AG09319 (cell line): ENCODE measurements around the gene P2RX7.

Experiments
- DNase-seq: peaks from one replicate; pipeline ENCODE4 v3.0.0-alpha.2; 2010; ENCODE audit warnings: low read depth; ENCODE audit errors: extremely low read depth
- CTCF ChIP-seq: IDR thresholded peaks from 2 replicates; pipeline ENCODE4 v1.5.1; 2011; ENCODE audit warnings: low read depth, mild to moderate bottlenecking, inconsistent platforms, low read length, moderate library complexity

P2RX7 gene

GRCh38 chr12:121088195-121088585 is 44.5 kb upstream of the P2RX7 start:
- no peak for TF ChIP-seq CTCF
- DNase-seq = no peak

- TF ChIP-seq CTCF = no peak
- no peak for DNase-seq
These were observed 43.5 kb upstream of the P2RX7 start for GRCh38 chr12:121089031-121089812.

- TF ChIP-seq CTCF = no peak
- DNase-seq = no peak
These were observed 42.8 kb upstream of the P2RX7 start for GRCh38 chr12:121089813-121090430.

- no peak for TF ChIP-seq CTCF
- no peak for DNase-seq
These were observed 41.8 kb upstream of the P2RX7 start for GRCh38 chr12:121090586-121091514.

GRCh38 chr12:121092034-121092433 is 40.6 kb upstream of the P2RX7 start:
- DNase-seq = no peak
- TF ChIP-seq CTCF = no peak

- DNase-seq = no peak
- TF ChIP-seq CTCF = no peak
These were observed 39.2 kb upstream of the P2RX7 start for GRCh38 chr12:121093487-121093891.
